BJ (cell line): ENCODE measurements around the gene FAN1. TPM values are rescaled to one million over a fixed set of nuclear protein-coding genes. Genes with fewer than 3 reads are reported as not detected.

Experiments used
- CTCF ChIA-PET: fragments of 350-600 bp; formaldehyde crosslinking; extraction: SDS; loops from one replicate; lab custom pipeline; 2021; ENCODE audit warnings: antibody characterized with exemption, inconsistent platforms; lab: Yijun Ruan, JAX
- POLR2A ChIA-PET: fragments of 300-600 bp; sonication (Branson Sonifier 250); formaldehyde crosslinking; extraction: SDS; loops from one replicate; lab custom pipeline; 2021; ENCODE audit warnings: antibody characterized with exemption; lab: Charles Lee
- DNase-seq: peaks from one replicate; pipeline ENCODE4 v3.0.0-alpha.2; 2011; ENCODE audit warnings: low read depth
- H3K27me3 ChIP-seq: 2 replicates; pipeline ENCODE4 v1.6.0; 2011; ENCODE audit warnings: low read length; ENCODE audit not compliant: control insufficient read depth, insufficient read depth
- H3K36me3 ChIP-seq: 2 replicates; pipeline ENCODE4 v1.5.1; 2011; ENCODE audit warnings: low read length; ENCODE audit not compliant: control insufficient read depth, insufficient read depth
- H3K4me3 ChIP-seq: 2 replicates; pipeline ENCODE4 v1.5.1; 2011; ENCODE audit warnings: low read depth, mild to moderate bottlenecking, control low read depth, low read length
- CTCF ChIP-seq: IDR thresholded peaks from 2 replicates; pipeline ENCODE4 v1.5.1; 2011; ENCODE audit warnings: low read depth, mild to moderate bottlenecking, control low read depth, inconsistent platforms, low read length, moderate library complexity; ENCODE audit not compliant: insufficient read depth
- polyA plus RNA-seq: library from polyadenylated mRNA; depleted of rRNA; stranded (reverse); fragments of >200 nt; gene quantifications from 2 replicates; pipeline ENCODE4 v1.2.3, GENCODE V29; 2011; rRNA removed
- small RNA-seq: library from RNA; depleted of rRNA; stranded (forward); fragments of <200 nt; gene quantifications from one replicate; pipeline ENCODE3, GENCODE V24; 2012; ENCODE audit warnings: low replicate concordance, low read depth; ENCODE audit not compliant: insufficient read length

FAN1 gene
- polyA plus RNA-seq, 1 experiment, result 5.8 TPM

GRCh38 chr15:30990446-30991254 is 86.9 kb downstream of the FAN1 start:
- Histone ChIP-seq H3K27me3 (no peaks in the 10 kb centered on the region), H3K36me3 (peaks cover 4% of the 10 kb centered on the region; the same call in 1 of the 2 replicates), H3K4me3 (peak overlapping the region; percentile 82)
- TF ChIP-seq CTCF, result no peak
- POLR2A ChIA-PET, result no interaction called here
- no peak for DNase-seq
- CTCF ChIA-PET, result interaction anchor here (0.7 to 0.9 kb wide), 2 partner anchors 29 to 479 kb away, joined by 3 to 4 read pairs; no protein-coding TSS in a partner anchor

- TF ChIP-seq CTCF, result no peak
- POLR2A ChIA-PET, result no interaction called here
- no peaks in the 10 kb centered on the region; the same call in 1 of the 2 replicates for H3K36me3 ChIP-seq
- H3K27me3 ChIP-seq, result no peaks in the 10 kb centered on the region
- CTCF ChIA-PET, result interaction anchor here (0.7 kb wide), 1 partner anchor 479 kb away, joined by 3 read pairs; no protein-coding TSS in a partner anchor
- peak; percentile 15 for DNase-seq
- H3K4me3 ChIP-seq, result peak within 1 kb of the TSS; percentile 82
These were observed 87.8 kb downstream of the FAN1 start, which contains the start of gene MTMR10 for GRCh38 chr15:30991255-30992235. Gene MTMR10, minus strand, starts transcription at chr15:30991628. Its CDS starts 122 bp downstream, at chr15:30991506.

GRCh38 chr15:30992249-30992864 is 88.6 kb downstream of the FAN1 start:
- H3K4me3 ChIP-seq, result peak overlapping the region; percentile 82
- CTCF ChIA-PET, result no interaction called here
- no peak for TF ChIP-seq CTCF
- POLR2A ChIA-PET, result no interaction called here
- H3K27me3 ChIP-seq, result no peaks in the 10 kb centered on the region
- DNase-seq, result no peak
- no peaks in the 10 kb centered on the region for H3K36me3 ChIP-seq

Small RNA genes lying within 50 kb of the gene (small RNA-seq; reads per million reads assigned to genes)
- not detected for gene RNU6-466P

Other genes starting within 250 kb of the FAN1 start
- 13.7 and 20.4 TPM in 2 replicates for gene MTMR10, start 87.7 kb downstream of the FAN1 start, polyA plus RNA-seq
- gene TRPM1, start 197.8 kb downstream of the FAN1 start, polyA plus RNA-seq, result 0.18 and 0.44 TPM in 2 replicates